Neural crest cell (in vitro differentiated cells): Measurements from ENCODE around the gene PRKG1. TPM values are rescaled to one million over a fixed set of nuclear protein-coding genes. Genes with fewer than 3 reads are reported as not detected.
A peak's percentile ranks its signal among the peaks of the same experiment; 100 is the strongest.

Experiments used
- DNase-seq: peaks from one replicate; pipeline ENCODE4 v3.0.0; 2021; ENCODE audit warnings: low read depth, mixed read lengths, low spot score
- H3K27ac Mint-ChIP-seq: one replicate; pipeline ENCODE4 v1.8.0; 2021; ENCODE audit warnings: mild to moderate bottlenecking, mixed read lengths; ENCODE audit not compliant: unreplicated experiment
- H3K27me3 Mint-ChIP-seq: 2 replicates; pipeline ENCODE4 v1.8.0; 2021; ENCODE audit warnings: low read depth, mild to moderate bottlenecking, mixed read lengths
- H3K36me3 Mint-ChIP-seq: 2 replicates; pipeline ENCODE4 v1.8.0; 2021; ENCODE audit warnings: low read depth, mild to moderate bottlenecking, mixed read lengths
- H3K4me1 Mint-ChIP-seq: 2 replicates; pipeline ENCODE4 v1.8.0; 2021; ENCODE audit warnings: mixed read lengths
- H3K4me3 Mint-ChIP-seq: one replicate; pipeline ENCODE4 v1.8.0; 2021; ENCODE audit warnings: mild to moderate bottlenecking, mixed read lengths
- H3K9me3 Mint-ChIP-seq: 2 replicates; pipeline ENCODE4 v1.8.0; 2021; ENCODE audit warnings: mixed read lengths
- CTCF ChIP-seq: fragments of 200-600 bp; sonication (generic); conservative IDR thresholded peaks from 2 replicates; pipeline ENCODE4 v1.5.0; 2021; ENCODE audit warnings: antibody characterized with exemption, mild to moderate bottlenecking
- long read RNA-seq: library from polyadenylated mRNA; unstranded; transcript quantifications from one replicate; pipeline ENCODE4 v2.0.0, GENCODE V29; 2020
- total RNA-seq: library from RNA; stranded (reverse); gene quantifications from 2 replicates; pipeline ENCODE4 v1.2.1, GENCODE V29; 2021

Gene PRKG1
- total RNA-seq: 4.4 and 4.5 TPM in 2 replicates
- long read RNA-seq, partial matches to known transcripts: 3 of 9 reads
- long read RNA-seq, other reads (novel, unspliced or antisense): 6 of 9 reads

- TF ChIP-seq CTCF: no peak
- H3K27ac Mint-ChIP-seq: peak within 1 kb of the TSS; percentile 31
- peaks cover 15% of the 10 kb centered on the region for H3K4me1 Mint-ChIP-seq
- no peaks in the 10 kb centered on the region for H3K9me3 Mint-ChIP-seq
- no peaks in the 10 kb centered on the region for H3K36me3 Mint-ChIP-seq
- peak; percentile 68 for DNase-seq
- H3K27me3 Mint-ChIP-seq: peaks cover 51% of the 10 kb centered on the region
- H3K4me3 Mint-ChIP-seq: peak within 1 kb of the TSS; percentile 93
These were observed at the start of gene PRKG1 for GRCh38 chr10:51074238-51075028. Gene PRKG1 (plus strand): TSS chr10:51074487.

GRCh38 chr10:51028420-51028819 lies 45.9 kb upstream of the PRKG1 start:
- H3K9me3 Mint-ChIP-seq: no peaks in the 10 kb centered on the region
- H3K36me3 Mint-ChIP-seq: no peaks in the 10 kb centered on the region
- peaks cover 3% of the 10 kb centered on the region for H3K27me3 Mint-ChIP-seq
- DNase-seq: no peak
- no peak for TF ChIP-seq CTCF
- no peak overlapping the region for H3K4me3 Mint-ChIP-seq
- no peak overlapping the region for H3K27ac Mint-ChIP-seq
- H3K4me1 Mint-ChIP-seq: no peaks in the 10 kb centered on the region

GRCh38 chr10:51029172-51029641 lies 45.1 kb upstream of the PRKG1 start:
- peaks cover 3% of the 10 kb centered on the region for H3K27me3 Mint-ChIP-seq
- H3K4me1 Mint-ChIP-seq: no peaks in the 10 kb centered on the region
- no peak overlapping the region for H3K4me3 Mint-ChIP-seq
- no peak overlapping the region for H3K27ac Mint-ChIP-seq
- H3K9me3 Mint-ChIP-seq: no peaks in the 10 kb centered on the region
- H3K36me3 Mint-ChIP-seq: no peaks in the 10 kb centered on the region
- DNase-seq: no peak
- TF ChIP-seq CTCF: no peak

GRCh38 chr10:51030480-51030879 lies 43.8 kb upstream of the PRKG1 start:
- Mint-ChIP-seq H3K9me3 (no peaks in the 10 kb centered on the region), H3K4me1 (no peaks in the 10 kb centered on the region), H3K27ac (no peak overlapping the region), H3K4me3 (no peak overlapping the region), H3K27me3 (peaks cover 3% of the 10 kb centered on the region), H3K36me3 (no peaks in the 10 kb centered on the region)
- no peak for DNase-seq
- no peak for TF ChIP-seq CTCF

- Mint-ChIP-seq H3K4me1 (peaks cover 5% of the 10 kb centered on the region), H3K27me3 (peaks cover 1% of the 10 kb centered on the region)
These were observed 42.3 kb upstream of the PRKG1 start for GRCh38 chr10:51031950-51032349.

More at GRCh38 chr10:51031950-51032349, 42.3 kb upstream of the PRKG1 start:
- Mint-ChIP-seq H3K9me3 (no peaks in the 10 kb centered on the region), H3K27ac (no peak overlapping the region), H3K4me3 (no peak overlapping the region), H3K36me3 (no peaks in the 10 kb centered on the region)
- TF ChIP-seq CTCF: no peak
- DNase-seq: no peak
